MCF 10A (cell line): ENCODE data around the gene RHCE. TPM values are rescaled to one million over a fixed set of nuclear protein-coding genes. Genes with fewer than 3 reads are reported as not detected.
"Not testable (repeated sequence)": the region's sequence is repeated elsewhere in the genome, so short reads cannot be mapped to it uniquely, and the experiment has no call there.

Source experiments
- BruUV-seq: library from RNA; stranded (reverse); fragments of 400-500 nt; replicated peaks from 2 replicates; lab custom pipeline; 2021; lab: Mats Ljungman, UMichigan
- CTCF ChIA-PET: fragments of 300-600 bp; sonication (Branson Sonifier 250); formaldehyde crosslinking; extraction: SDS; loops from one replicate; lab custom pipeline; 2021; ENCODE audit warnings: antibody characterized with exemption, inconsistent platforms; lab: Yijun Ruan, JAX
- POLR2A ChIA-PET: fragments of 300-600, 350-650 bp; sonication (Branson Sonifier 250); formaldehyde crosslinking; extraction: SDS; loops from one replicate; lab custom pipeline; 2020; ENCODE audit warnings: antibody characterized with exemption, inconsistent platforms; lab: Yijun Ruan, JAX
- DNase-seq: peaks from one replicate; pipeline ENCODE4 v3.0.0-alpha.2; 2018; ENCODE audit not compliant: unreplicated experiment
- H3K27ac Mint-ChIP-seq: one replicate; pipeline ENCODE4 v1.8.0; 2022; ENCODE audit warnings: mild to moderate bottlenecking, low read depth, mixed read lengths; ENCODE audit not compliant: unreplicated experiment
- H3K27me3 Mint-ChIP-seq: one replicate; pipeline ENCODE4 v1.8.0; 2022; ENCODE audit warnings: mixed read lengths; ENCODE audit not compliant: insufficient read depth, unreplicated experiment
- H3K36me3 Mint-ChIP-seq: one replicate; pipeline ENCODE4 v1.8.0; 2022; ENCODE audit warnings: mild to moderate bottlenecking, moderate library complexity, mixed read lengths; ENCODE audit not compliant: insufficient read depth, unreplicated experiment
- H3K4me1 Mint-ChIP-seq: one replicate; pipeline ENCODE4 v1.8.0; 2022; ENCODE audit warnings: mixed read lengths; ENCODE audit not compliant: insufficient read depth, unreplicated experiment
- H3K4me3 Mint-ChIP-seq: one replicate; pipeline ENCODE4 v1.8.0; 2022; ENCODE audit warnings: mild to moderate bottlenecking, moderate library complexity, mixed read lengths; ENCODE audit not compliant: unreplicated experiment
- H3K9me3 Mint-ChIP-seq: one replicate; pipeline ENCODE4 v1.8.0; 2022; ENCODE audit warnings: mixed read lengths; ENCODE audit not compliant: unreplicated experiment
- intact Hi-C: fragments of 100-400 bp; cut with micrococcal nuclease; formaldehyde crosslinking; loops from 2 replicates; pipeline ENCODE4 v1.14.1; 2022
- total RNA-seq: library from RNA; stranded (reverse); gene quantifications from 2 replicates; pipeline ENCODE4 v1.2.3, GENCODE V29; 2022
- TF ChIP-seq, protein P1 (sequence below): fragments of 200-600 bp; IDR thresholded peaks from one replicate; pipeline ENCODE4 v1.8.0; 2022; ENCODE audit warnings: antibody characterized with exemption, mild to moderate bottlenecking; ENCODE audit not compliant: unreplicated experiment

The RHCE gene
- total RNA-seq, 1 experiment from 2014 or later: 0.61 TPM

DNA sequence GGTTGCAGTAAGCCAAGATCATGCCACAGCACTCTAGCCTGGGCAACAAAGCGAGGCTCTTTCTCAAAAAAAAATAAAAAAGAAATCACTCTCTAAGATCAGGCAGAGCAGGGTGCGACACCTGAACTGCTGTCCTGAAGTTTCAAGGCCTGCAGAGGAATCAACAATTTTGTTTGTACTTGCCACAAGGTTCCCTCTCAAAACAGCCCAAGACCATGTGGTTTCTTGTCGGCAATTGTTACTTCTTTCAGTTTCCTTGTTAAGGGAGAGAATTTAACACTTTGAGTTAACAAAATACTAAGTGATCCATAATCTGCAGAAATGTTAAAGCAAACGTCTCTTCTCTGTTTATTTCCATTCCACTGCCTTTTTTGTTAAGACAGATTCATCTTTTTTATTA, 46.6 kb upstream of the RHCE start:
- BruUV-seq: no TSS peak
- TF ChIP-seq, protein P1, sequence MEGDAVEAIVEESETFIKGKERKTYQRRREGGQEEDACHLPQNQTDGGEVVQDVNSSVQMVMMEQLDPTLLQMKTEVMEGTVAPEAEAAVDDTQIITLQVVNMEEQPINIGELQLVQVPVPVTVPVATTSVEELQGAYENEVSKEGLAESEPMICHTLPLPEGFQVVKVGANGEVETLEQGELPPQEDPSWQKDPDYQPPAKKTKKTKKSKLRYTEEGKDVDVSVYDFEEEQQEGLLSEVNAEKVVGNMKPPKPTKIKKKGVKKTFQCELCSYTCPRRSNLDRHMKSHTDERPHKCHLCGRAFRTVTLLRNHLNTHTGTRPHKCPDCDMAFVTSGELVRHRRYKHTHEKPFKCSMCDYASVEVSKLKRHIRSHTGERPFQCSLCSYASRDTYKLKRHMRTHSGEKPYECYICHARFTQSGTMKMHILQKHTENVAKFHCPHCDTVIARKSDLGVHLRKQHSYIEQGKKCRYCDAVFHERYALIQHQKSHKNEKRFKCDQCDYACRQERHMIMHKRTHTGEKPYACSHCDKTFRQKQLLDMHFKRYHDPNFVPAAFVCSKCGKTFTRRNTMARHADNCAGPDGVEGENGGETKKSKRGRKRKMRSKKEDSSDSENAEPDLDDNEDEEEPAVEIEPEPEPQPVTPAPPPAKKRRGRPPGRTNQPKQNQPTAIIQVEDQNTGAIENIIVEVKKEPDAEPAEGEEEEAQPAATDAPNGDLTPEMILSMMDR: no peak
- CTCF ChIA-PET: no interaction called here
- Mint-ChIP-seq H3K4me3 (no peak overlapping the region), H3K27ac (no peak overlapping the region), H3K9me3 (no peaks in the 10 kb centered on the region), H3K36me3 (peaks cover 15% of the 10 kb centered on the region), H3K4me1 (no peaks in the 10 kb centered on the region), H3K27me3 (no peaks in the 10 kb centered on the region)
- intact Hi-C loops: no loop called here
- POLR2A ChIA-PET: no interaction called here
- DNase-seq: no peak

DNA sequence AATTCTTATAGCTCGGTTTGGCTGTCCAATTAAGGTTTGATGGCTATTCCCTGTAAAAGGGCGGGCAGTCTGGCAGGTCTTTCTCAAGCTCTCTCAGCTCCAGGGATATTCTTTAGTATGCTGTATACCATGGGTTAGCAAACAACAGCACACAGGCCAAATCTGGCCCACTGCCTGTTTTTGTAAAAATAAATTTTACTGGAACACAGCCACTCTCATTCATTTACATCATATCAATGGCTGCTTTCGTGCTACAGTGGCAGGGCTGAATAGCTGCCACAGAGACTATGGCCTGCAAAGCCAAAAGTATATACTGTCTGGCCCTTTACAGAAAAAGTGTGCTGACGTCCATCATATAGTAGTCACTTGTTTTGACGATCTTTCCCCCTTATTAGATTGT, 42.1 kb upstream of the RHCE start:
- TF ChIP-seq, protein P1: no peak
- CTCF ChIA-PET: no interaction called here
- no peak overlapping the region for H3K27ac Mint-ChIP-seq
- no peak overlapping the region for H3K4me3 Mint-ChIP-seq
- intact Hi-C loops: no loop called here
- H3K9me3 Mint-ChIP-seq: no peaks in the 10 kb centered on the region
- BruUV-seq: no TSS peak
- peaks cover 24% of the 10 kb centered on the region for H3K36me3 Mint-ChIP-seq
- no peaks in the 10 kb centered on the region for H3K4me1 Mint-ChIP-seq
- no peak for DNase-seq
- H3K27me3 Mint-ChIP-seq: no peaks in the 10 kb centered on the region
- POLR2A ChIA-PET: interaction anchor here (0.6 to 1.8 kb wide), 3 partner anchors 12 to 18 kb away, joined by 3 to 4 read pairs (median 3); no protein-coding TSS in a partner anchor

DNA sequence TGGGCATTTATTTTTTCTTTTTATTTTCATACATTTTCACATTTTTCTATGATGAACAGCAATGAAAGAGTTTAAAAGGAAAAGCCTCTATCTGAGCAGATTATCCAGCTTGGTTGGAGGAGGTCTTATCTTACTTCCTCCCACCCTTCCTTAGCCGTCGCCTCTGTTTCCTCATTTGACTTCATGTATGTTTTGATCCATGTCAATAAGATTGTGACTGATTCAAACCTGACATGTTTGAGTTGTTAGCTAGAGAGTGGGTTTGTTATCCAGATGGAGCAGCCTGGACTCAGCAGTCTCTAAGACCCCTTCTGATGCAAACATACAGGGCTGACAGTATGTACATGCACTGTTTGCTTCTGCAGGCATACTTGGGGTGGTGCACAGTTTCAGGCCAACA, 41.2 kb upstream of the RHCE start:
- POLR2A ChIA-PET: interaction anchor here (1.8 kb wide), 1 partner anchor 19 kb away, joined by 4 read pairs; no protein-coding TSS in a partner anchor
- no peak overlapping the region for H3K4me3 Mint-ChIP-seq
- no peaks in the 10 kb centered on the region for H3K4me1 Mint-ChIP-seq
- no peaks in the 10 kb centered on the region for H3K27me3 Mint-ChIP-seq
- no peak for DNase-seq
- CTCF ChIA-PET: no interaction called here
- TF ChIP-seq, protein P1: no peak
- no peak overlapping the region for H3K27ac Mint-ChIP-seq
- intact Hi-C loops: no loop called here
- no peaks in the 10 kb centered on the region for H3K9me3 Mint-ChIP-seq
- peaks cover 32% of the 10 kb centered on the region for H3K36me3 Mint-ChIP-seq
- BruUV-seq: no TSS peak

DNA sequence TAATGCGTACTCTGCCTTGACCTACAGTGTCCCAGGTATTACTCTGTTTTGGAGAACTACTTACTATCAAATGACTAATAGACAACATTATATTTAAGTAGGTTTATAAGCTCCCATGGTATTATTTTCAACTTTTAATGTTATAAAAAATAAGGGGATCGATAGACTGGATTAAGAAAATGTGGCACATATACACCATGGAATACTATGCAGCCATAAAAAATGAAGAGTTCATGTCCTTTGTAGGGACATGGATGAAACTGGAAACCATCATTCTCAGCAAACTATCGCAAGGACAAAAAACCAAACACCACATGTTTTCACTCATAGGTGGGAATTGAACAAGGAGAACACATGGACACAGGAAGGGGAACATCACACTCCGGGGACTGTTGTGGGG, 40.2 kb upstream of the RHCE start:
- H3K27ac Mint-ChIP-seq, H3K9me3 Mint-ChIP-seq, BruUV-seq, H3K27me3 Mint-ChIP-seq, DNase-seq, H3K4me3 Mint-ChIP-seq, H3K4me1 Mint-ChIP-seq: not testable (repeated sequence)
- intact Hi-C loops: loop anchor here (1.0 kb wide), 1 partner anchor 34 kb away; no protein-coding TSS in a partner anchor
- H3K36me3 Mint-ChIP-seq: peaks cover 41% of the 10 kb centered on the region
- CTCF ChIA-PET: interaction anchor here (0.6 kb wide), 1 partner anchor 1049 kb away, joined by 4 read pairs; no protein-coding TSS in a partner anchor
- POLR2A ChIA-PET: interaction anchor here (1.0 kb wide), 1 partner anchor 25 kb away, joined by 3 read pairs; no protein-coding TSS in a partner anchor
